HG02798 (cell line): ENCODE measurements around the gene C9orf43.
"Not testable (repeated sequence)": the region's sequence is repeated elsewhere in the genome, so short reads cannot be mapped to it uniquely, and the experiment has no call there.

ENCODE experiments used
- ATAC-seq: cut with Tn5 transposase; IDR thresholded peaks from one replicate; pipeline ENCODE4 v1.9.1; 2021; ENCODE audit warnings: mild to moderate bottlenecking; ENCODE audit not compliant: unreplicated experiment, poor library complexity

The C9orf43 gene

GRCh38 chr9:113410207-113410864 is at the start of gene C9orf43, which contains the start of gene POLE3:
Gene C9orf43, plus strand, starts transcription at chr9:113410747. Its CDS starts 2,747 bp downstream, at chr9:113413494.
Gene POLE3, minus strand, starts transcription at chr9:113410675. Its CDS starts 382 bp downstream, at chr9:113410293.
- ATAC-seq: peak; percentile 93

- no peak for ATAC-seq
Observed at GRCh38 chr9:113361304-113362018, 49.1 kb upstream of the C9orf43 start.

- no peak for ATAC-seq
Observed at GRCh38 chr9:113363336-113363735, 47.2 kb upstream of the C9orf43 start.

- no peak for ATAC-seq
Observed at GRCh38 chr9:113364951-113365350, 45.6 kb upstream of the C9orf43 start.

- ATAC-seq: not testable (repeated sequence)
Observed at GRCh38 chr9:113365652-113366051, 44.9 kb upstream of the C9orf43 start.

GRCh38 chr9:113368348-113368981 is 42.1 kb upstream of the C9orf43 start:
- no peak for ATAC-seq

GRCh38 chr9:113368982-113369854 is 41.3 kb upstream of the C9orf43 start:
- no peak for ATAC-seq

- ATAC-seq: no peak
Observed at GRCh38 chr9:113369855-113370140, 40.7 kb upstream of the C9orf43 start.

GRCh38 chr9:113370806-113371325 is 39.7 kb upstream of the C9orf43 start:
- ATAC-seq: no peak

- no peak for ATAC-seq
Observed at GRCh38 chr9:113372059-113372458, 38.5 kb upstream of the C9orf43 start.

GRCh38 chr9:113373256-113373655 is 37.3 kb upstream of the C9orf43 start:
- ATAC-seq: no peak

GRCh38 chr9:113373676-113374392 is 36.7 kb upstream of the C9orf43 start:
- no peak for ATAC-seq

GRCh38 chr9:113375057-113376023 is 35.2 kb upstream of the C9orf43 start:
- no peak for ATAC-seq

GRCh38 chr9:113376634-113377567 is 33.6 kb upstream of the C9orf43 start, which contains the start of gene HDHD3:
Gene HDHD3, minus strand, starts transcription at chr9:113376986. Its CDS starts 2,632 bp downstream, at chr9:113374354.
- ATAC-seq: peak; percentile 89

- ATAC-seq: not testable (repeated sequence)
Observed at GRCh38 chr9:113379094-113379828, 31.3 kb upstream of the C9orf43 start.

- ATAC-seq: not testable (repeated sequence)
Observed at GRCh38 chr9:113379829-113380210, 30.7 kb upstream of the C9orf43 start.
